Tibial artery (tissue), 4 donors: ENCODE data around the gene PDE8B.

Experiments
- DNase-seq, 2 donors: peaks; one replicate each; pipeline ENCODE4 v3.0.0-alpha.2; 2019
- H3K27ac ChIP-seq, 2 donors: fragments of 200-600 bp; sonication (generic) in 1 of 2; 1 replicate in 1 of 2; 2 replicates in 1 of 2; pipeline ENCODE4 v1.5.1; 2018 to 2019; ENCODE audit warnings: mild to moderate bottlenecking in 1 of 2
- H3K27me3 ChIP-seq, 2 donors: fragments of 200-600 bp; sonication (generic) in 1 of 2; one replicate each; pipeline versions ENCODE4 v1.5.1 to v1.6.0; 2016 to 2019
- H3K36me3 ChIP-seq, 3 donors: fragments of 200-600 bp; sonication (generic) in 2 of 3; one replicate each; pipeline ENCODE4 v1.5.1; 2016 to 2019; ENCODE audit warnings: mild to moderate bottlenecking in 2 of 3
- H3K4me1 ChIP-seq, 4 donors: fragments of 200-600 bp; sonication (generic) in 2 of 4; 1 replicate in 3 of 4; 2 replicates in 1 of 4; pipeline ENCODE4 v1.5.1; 2016 to 2019
- H3K4me3 ChIP-seq, 2 donors: fragments of 200-600 bp; sonication (generic) in 1 of 2; 1 replicate in 1 of 2; 2 replicates in 1 of 2; pipeline ENCODE4 v1.5.1; 2018 to 2019; ENCODE audit warnings: mild to moderate bottlenecking in 2 of 2
- H3K9me3 ChIP-seq, 3 donors: fragments of 200-600 bp; sonication (generic) in 1 of 3; one replicate each; pipeline ENCODE4 v1.5.1; 2016 to 2019
- intact Hi-C: fragments of 100-400 bp; cut with DNase I; formaldehyde crosslinking; loops from one replicate; pipeline ENCODE4 v1.15.0; 2023; ENCODE audit warnings: low total_unique reads
- TF ChIP-seq, protein P1 (sequence below), 2 experiments: fragments of 200-600 bp in 1 of 2; fragments of 450-650 bp in 1 of 2; IDR thresholded peaks; one replicate each; pipeline ENCODE4 v1.5.1; 2017 to 2019; ENCODE audit warnings: antibody characterized with exemption in 2 of 2, mild to moderate bottlenecking in 1 of 2, moderate library complexity in 1 of 2

The PDE8B gene

DNA sequence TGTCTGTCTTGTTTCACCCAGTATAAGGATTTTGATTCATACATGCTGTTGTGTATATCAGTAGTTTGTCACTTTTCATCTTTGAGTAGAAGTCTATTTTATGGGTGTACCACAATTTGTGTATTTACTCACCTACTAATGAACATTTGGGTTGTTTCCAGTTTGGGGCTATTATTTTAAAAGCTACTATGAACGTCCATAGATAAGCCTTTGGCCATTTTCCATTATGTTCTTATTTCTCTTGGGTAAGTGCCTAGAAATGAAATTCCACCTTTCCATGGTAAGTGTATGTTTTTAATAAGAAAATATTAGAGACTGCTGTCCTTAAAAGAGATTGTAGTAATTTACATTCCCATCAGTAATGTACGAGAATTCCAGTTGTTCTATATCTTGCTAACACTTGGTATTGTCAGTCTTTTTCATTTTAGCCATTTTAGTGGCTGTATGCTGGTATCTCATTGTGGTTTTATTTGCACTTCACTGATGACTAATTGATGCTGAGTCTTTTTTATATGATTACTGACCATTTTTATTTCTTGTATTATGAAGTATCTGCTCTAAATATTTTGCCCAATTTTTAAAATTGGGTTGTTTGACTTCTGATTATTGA lies 17.9 kb upstream of the PDE8B start:
- TF ChIP-seq, protein P1, sequence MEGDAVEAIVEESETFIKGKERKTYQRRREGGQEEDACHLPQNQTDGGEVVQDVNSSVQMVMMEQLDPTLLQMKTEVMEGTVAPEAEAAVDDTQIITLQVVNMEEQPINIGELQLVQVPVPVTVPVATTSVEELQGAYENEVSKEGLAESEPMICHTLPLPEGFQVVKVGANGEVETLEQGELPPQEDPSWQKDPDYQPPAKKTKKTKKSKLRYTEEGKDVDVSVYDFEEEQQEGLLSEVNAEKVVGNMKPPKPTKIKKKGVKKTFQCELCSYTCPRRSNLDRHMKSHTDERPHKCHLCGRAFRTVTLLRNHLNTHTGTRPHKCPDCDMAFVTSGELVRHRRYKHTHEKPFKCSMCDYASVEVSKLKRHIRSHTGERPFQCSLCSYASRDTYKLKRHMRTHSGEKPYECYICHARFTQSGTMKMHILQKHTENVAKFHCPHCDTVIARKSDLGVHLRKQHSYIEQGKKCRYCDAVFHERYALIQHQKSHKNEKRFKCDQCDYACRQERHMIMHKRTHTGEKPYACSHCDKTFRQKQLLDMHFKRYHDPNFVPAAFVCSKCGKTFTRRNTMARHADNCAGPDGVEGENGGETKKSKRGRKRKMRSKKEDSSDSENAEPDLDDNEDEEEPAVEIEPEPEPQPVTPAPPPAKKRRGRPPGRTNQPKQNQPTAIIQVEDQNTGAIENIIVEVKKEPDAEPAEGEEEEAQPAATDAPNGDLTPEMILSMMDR (IDR thresholded peaks at IDR 0.05), result no peak
- no peaks in the 10 kb centered on the region for H3K36me3 ChIP-seq
- intact Hi-C loops, result no loop called here
- no peaks in the 10 kb centered on the region for H3K9me3 ChIP-seq
- no peak for DNase-seq
- H3K27ac ChIP-seq, result no peak overlapping the region
- H3K4me1 ChIP-seq, result no peaks in the 10 kb centered on the region
- H3K4me3 ChIP-seq, result no peak overlapping the region
- H3K27me3 ChIP-seq, result no peaks in the 10 kb centered on the region

DNA sequence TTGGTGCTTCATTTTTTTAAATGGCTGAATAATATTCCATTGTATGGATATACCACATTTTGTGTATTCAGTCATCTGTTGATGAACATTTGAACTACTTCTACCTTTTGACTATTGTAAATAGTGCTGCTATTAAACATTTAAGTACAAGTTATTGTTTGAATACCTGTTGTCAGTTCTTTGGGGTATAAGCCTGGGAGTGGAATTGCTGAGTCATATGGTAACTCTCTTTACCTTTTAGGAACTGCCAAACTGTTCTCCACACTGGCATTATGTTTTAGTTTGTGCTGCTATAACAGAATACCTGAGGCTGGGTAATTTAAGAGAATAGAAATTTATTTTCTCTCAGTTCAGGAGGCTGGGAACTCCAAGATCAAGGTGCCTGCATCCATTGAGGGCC lies 15.7 kb upstream of the PDE8B start:
- no peak for DNase-seq
- H3K27ac ChIP-seq, result no peak overlapping the region
- H3K27me3 ChIP-seq, result no peaks in the 10 kb centered on the region
- no peaks in the 10 kb centered on the region for H3K4me1 ChIP-seq
- intact Hi-C loops, result no loop called here
- H3K4me3 ChIP-seq, result no peak overlapping the region
- TF ChIP-seq, protein P1 (IDR thresholded peaks at IDR 0.05), result no peak
- peaks cover 0 to 7% (median 0%) of the 10 kb centered on the region in 3 donors for H3K9me3 ChIP-seq
- H3K36me3 ChIP-seq, result no peaks in the 10 kb centered on the region

DNA sequence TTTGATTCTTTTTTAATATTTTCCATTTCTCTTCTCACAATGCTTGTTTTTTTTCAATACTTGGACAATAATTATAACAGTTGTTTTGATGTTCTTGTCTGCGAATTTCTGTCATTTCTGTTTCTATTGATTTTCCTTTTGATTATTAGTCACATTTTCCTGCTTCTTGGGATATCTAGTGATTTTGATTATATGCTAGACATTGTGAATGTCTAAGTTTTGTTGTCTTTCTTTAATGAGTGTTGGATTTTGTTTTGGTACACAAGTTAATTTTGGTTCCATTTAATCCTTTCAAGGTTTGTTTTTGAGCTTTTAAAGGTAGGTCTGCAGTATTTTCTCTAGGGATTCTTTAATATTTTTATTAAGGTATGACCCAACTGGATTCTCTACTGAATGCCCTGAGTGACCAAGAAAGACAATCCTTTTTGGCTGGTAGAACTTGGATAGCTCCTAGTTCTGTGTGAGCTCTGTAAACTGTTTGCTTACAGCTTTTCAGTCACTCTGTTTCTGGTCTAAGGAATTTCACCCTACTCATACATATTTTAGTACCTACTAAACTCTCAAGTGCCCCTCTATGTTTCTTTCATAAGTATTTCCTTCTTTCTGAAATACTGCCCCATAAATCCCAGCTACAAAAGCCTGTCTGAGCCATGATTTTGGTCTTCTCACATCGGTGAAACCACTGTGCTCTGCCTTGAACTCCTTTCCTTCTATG lies 12.5 kb upstream of the PDE8B start:
- intact Hi-C loops, result no loop called here
- H3K27me3 ChIP-seq, result no peaks in the 10 kb centered on the region
- DNase-seq, result no peak
- peaks cover 0 to 4% (median 0%) of the 10 kb centered on the region in 4 donors for H3K4me1 ChIP-seq
- no peak overlapping the region for H3K4me3 ChIP-seq
- H3K9me3 ChIP-seq, result peaks cover 0 to 7% (median 0%) of the 10 kb centered on the region in 3 donors
- TF ChIP-seq, protein P1 (IDR thresholded peaks at IDR 0.05), result no peak
- H3K27ac ChIP-seq, result no peak overlapping the region
- no peaks in the 10 kb centered on the region for H3K36me3 ChIP-seq

DNA sequence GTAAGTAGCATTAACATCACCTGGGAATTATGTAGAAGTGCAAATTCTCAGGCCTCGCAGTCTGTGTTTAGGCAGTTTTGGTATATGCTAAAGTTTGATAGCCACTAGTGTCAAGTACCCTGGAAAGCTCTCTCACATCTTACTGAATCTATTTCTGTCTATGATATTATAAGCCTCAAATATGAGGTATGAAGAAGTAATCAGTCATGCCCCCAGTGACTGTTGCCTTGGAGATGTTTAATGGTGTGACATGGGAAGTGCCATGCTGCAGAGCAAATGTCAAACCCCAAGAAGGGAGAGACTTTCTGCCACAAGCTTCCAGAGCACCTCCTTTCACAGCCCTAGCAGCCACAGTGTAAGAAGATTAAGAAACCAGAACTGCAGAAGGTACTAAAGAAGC lies 9.8 kb upstream of the PDE8B start:
- H3K27ac ChIP-seq, result no peak overlapping the region
- TF ChIP-seq, protein P1 (IDR thresholded peaks at IDR 0.05), result no peak
- no peak overlapping the region for H3K4me3 ChIP-seq
- peaks cover 0 to 11% (median 0%) of the 10 kb centered on the region in 4 donors for H3K4me1 ChIP-seq
- no peaks in the 10 kb centered on the region for H3K36me3 ChIP-seq
- peaks cover 0 to 7% (median 0%) of the 10 kb centered on the region in 3 donors for H3K9me3 ChIP-seq
- DNase-seq, result no peak
- intact Hi-C loops, result no loop called here
- H3K27me3 ChIP-seq, result no peaks in the 10 kb centered on the region

DNA sequence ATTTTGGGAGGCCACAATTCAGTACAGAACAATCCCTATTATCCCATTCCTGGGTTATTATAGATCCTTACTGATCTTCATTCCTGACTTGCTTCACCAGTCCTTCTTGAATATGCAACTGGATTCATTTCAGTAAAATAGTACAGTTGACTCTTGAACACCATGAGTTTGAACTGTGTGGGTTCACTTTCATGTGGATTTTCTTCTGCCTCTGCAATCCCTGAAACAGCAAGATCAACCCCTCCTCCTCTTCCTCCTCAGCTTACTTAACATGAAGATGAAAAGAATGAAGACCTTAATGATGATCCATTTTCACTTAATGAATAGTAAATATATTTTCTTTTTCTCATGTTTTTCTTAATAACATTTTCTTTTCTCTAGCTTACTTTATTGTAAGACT lies 8.3 kb upstream of the PDE8B start:
- intact Hi-C loops, result no loop called here
- Histone ChIP-seq H3K36me3 (no peaks in the 10 kb centered on the region), H3K4me3 (no peak overlapping the region), H3K9me3 (peaks cover 0 to 7% (median 0%) of the 10 kb centered on the region in 3 donors), H3K27me3 (no peaks in the 10 kb centered on the region), H3K27ac (no peak overlapping the region), H3K4me1 (peaks cover 0 to 11% (median 0%) of the 10 kb centered on the region in 4 donors)
- TF ChIP-seq, protein P1 (IDR thresholded peaks at IDR 0.05), result no peak
- DNase-seq, result no peak
